Adrenal gland (tissue), 12 donors: ENCODE results near the gene SPSB4. TPM values are rescaled to one million over a fixed set of nuclear protein-coding genes. Genes with fewer than 3 reads are reported as not detected.

Source experiments
- DNase-seq, 7 donors: peaks; one replicate each; pipeline ENCODE4 v3.0.0-alpha.2; 2019 to 2020
- H3K27ac ChIP-seq, 5 donors: fragments of 200-600 bp; sonication (generic) in 4 of 5; 1 replicate in 3 of 5; 2 replicates in 2 of 5; pipeline versions ENCODE4 v1.5.1 to v1.8.0; 2016 to 2020; ENCODE audit warnings: mild to moderate bottlenecking in 1 of 5
- H3K27me3 ChIP-seq: fragments of 200-600 bp; 2 replicates; pipeline ENCODE4 v1.8.0; 2021
- H3K36me3 ChIP-seq, 2 donors: fragments of 200-600 bp; replicated peaks in 1 of 2; 1 replicate in 1 of 2; 2 replicates in 1 of 2; pipeline versions ENCODE4 v1.5.1 to v1.8.0; 2018 to 2022
- H3K4me1 ChIP-seq, 2 donors: fragments of 200-600 bp; replicated peaks in 1 of 2; 1 replicate in 1 of 2; 2 replicates in 1 of 2; pipeline versions ENCODE4 v1.5.1 to v1.8.0; 2018 to 2021
- H3K4me3 ChIP-seq, 4 donors: fragments of 200-600 bp; sonication (generic) in 3 of 4; one replicate each; pipeline ENCODE4 v1.5.1; 2016 to 2018
- H3K9me3 ChIP-seq, 3 donors: fragments of 200-600 bp; sonication (generic) in 1 of 3; replicated peaks in 1 of 3; 1 replicate in 2 of 3; 2 replicates in 1 of 3; pipeline versions ENCODE4 v1.5.1 to v1.8.0; 2016 to 2021
- POLR2A ChIP-seq, 2 donors: fragments of 450-650 bp; IDR thresholded peaks; one replicate each; pipeline ENCODE4 v1.6.1; 2017; ENCODE audit warnings: antibody characterized with exemption in 2 of 2, mild to moderate bottlenecking in 2 of 2, moderate library complexity in 1 of 2
- WGBS, 4 donors: extraction: QIAGEN DNeasy Blood & Tissue Kit in 2 of 4; methylation state at CpG; one replicate each; pipeline versions ENCODE4 v1.1.5 to v1.1.7; 2013 to 2017; 5-methylcytosine and 5-hydroxymethylcytosine counted together
- intact Hi-C, 2 donors: fragments of 100-400 bp; cut with DNase I; formaldehyde crosslinking; loops; one replicate each; pipeline versions ENCODE4 v1.14.1 to v1.15.0; 2022 to 2023
- polyA plus RNA-seq, 3 donors: library from polyadenylated mRNA; stranded (reverse); fragments of 200-250 nt in 2 of 3; fragments of 350-450 nt in 1 of 3; fragmentation: Illumina TruSeq in 1 of 3; extraction: RNeasy Lipid Tissue Mini Kit (QIAGEN cat#74804) in 1 of 3; gene quantifications; one replicate each; pipeline ENCODE4 v1.2.3, GENCODE V29; 2013 to 2014
- total RNA-seq, 9 donors: library from RNA; depleted of rRNA in 4 of 9; stranded (reverse); fragments of >200 nt in 4 of 9; fragments of 120-200 nt in 1 of 9; fragmentation: NEBNext Ultra II Directional in 1 of 9; extraction: Animal tissue kit (Norgen Biotek cat#: 25700) in 1 of 9; gene quantifications; one replicate each; pipeline versions ENCODE4 v1.1.0 to v1.2.4, GENCODE V29; 2013 to 2023
- TF ChIP-seq, protein P1 (sequence below), 6 experiments: fragments of 450-650 bp in 4 of 6; fragments of 200-600 bp in 2 of 6; sonication (generic) in 1 of 6; IDR thresholded peaks; 1 replicate in 5 of 6; 2 replicates in 1 of 6; pipeline versions ENCODE4 v1.5.1 to v1.8.0; 2016 to 2021; ENCODE audit warnings: antibody characterized with exemption in 6 of 6, mild to moderate bottlenecking in 2 of 6, moderate library complexity in 1 of 6
- donor health status: healthy with polysubstance abuse.
- donor health status: Bipolar disorder and iron deficiency.
- donor health status: DM: yes; HTN: yes; CAD: no.
- donor health status: DM: no; HTN: no; CAD: no.
- donor health status: DM: no; HTN: no; CAD: no.
- donor health status: DM: yes; HTN: yes; CAD: no.

SPSB4 gene
- total and polyA plus RNA-seq, 12 donors: 0.18 to 4.0 (median 1.1) TPM; not detected in 1

DNA sequence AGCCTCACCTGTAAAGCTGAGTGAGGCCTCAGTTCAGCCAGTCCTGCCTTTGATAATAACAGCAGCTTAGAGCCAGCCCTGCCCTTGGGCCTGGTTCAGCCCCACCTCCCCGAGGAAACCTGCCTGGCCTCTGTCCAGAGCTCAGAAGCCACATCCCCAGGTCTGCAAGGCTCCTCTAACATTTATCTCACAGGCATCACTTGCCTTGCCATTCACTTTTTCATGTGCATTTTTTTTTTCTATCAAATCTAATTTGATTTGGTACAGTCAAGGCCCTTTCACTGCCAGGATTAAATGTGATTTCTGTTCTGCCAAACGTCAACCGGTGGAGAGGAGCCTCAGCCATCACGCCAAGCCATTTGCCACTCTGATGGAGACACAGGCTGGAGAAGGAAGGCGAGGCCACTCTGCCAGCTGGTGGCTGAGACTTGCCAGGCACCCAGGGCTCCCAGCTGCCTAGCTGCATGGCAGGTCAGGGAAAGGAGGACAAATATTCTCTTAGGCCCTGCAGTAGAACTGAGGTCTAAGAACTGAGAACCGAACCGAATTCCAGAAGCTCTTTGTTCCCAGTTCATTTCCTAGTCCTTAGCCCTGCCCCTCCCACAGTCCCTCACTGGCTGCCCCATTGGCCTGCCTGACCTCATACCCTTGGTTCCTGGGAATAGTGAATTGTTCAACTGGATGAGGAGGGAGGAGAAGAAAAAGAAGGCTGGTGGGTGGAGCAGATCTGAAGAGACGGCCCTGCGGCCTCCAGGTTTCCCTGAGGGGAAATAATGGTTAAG lies 76.4 kb downstream of the SPSB4 start:
- no peak overlapping the region for H3K4me3 ChIP-seq
- peak in 1 of 7 donors; percentile 87 for DNase-seq
- intact Hi-C loops: no loop called here
- no peaks in the 10 kb centered on the region for H3K9me3 ChIP-seq
- TF ChIP-seq, protein P1, sequence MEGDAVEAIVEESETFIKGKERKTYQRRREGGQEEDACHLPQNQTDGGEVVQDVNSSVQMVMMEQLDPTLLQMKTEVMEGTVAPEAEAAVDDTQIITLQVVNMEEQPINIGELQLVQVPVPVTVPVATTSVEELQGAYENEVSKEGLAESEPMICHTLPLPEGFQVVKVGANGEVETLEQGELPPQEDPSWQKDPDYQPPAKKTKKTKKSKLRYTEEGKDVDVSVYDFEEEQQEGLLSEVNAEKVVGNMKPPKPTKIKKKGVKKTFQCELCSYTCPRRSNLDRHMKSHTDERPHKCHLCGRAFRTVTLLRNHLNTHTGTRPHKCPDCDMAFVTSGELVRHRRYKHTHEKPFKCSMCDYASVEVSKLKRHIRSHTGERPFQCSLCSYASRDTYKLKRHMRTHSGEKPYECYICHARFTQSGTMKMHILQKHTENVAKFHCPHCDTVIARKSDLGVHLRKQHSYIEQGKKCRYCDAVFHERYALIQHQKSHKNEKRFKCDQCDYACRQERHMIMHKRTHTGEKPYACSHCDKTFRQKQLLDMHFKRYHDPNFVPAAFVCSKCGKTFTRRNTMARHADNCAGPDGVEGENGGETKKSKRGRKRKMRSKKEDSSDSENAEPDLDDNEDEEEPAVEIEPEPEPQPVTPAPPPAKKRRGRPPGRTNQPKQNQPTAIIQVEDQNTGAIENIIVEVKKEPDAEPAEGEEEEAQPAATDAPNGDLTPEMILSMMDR (IDR thresholded peaks at IDR 0.05): peak in 1 of 6 experiments; percentile 12
- no peak for TF ChIP-seq POLR2A (IDR thresholded peaks at IDR 0.05)
- no peaks in the 10 kb centered on the region for H3K4me1 ChIP-seq
- H3K27me3 ChIP-seq: no peaks in the 10 kb centered on the region
- H3K27ac ChIP-seq: peak overlapping the region in 1 of 5 donors; percentile 44
- H3K36me3 ChIP-seq: no peaks in the 10 kb centered on the region
- WGBS, 4 donors: 75 to 85% (median 78%) methylated on average over 9 of the region's 9 CpGs

DNA sequence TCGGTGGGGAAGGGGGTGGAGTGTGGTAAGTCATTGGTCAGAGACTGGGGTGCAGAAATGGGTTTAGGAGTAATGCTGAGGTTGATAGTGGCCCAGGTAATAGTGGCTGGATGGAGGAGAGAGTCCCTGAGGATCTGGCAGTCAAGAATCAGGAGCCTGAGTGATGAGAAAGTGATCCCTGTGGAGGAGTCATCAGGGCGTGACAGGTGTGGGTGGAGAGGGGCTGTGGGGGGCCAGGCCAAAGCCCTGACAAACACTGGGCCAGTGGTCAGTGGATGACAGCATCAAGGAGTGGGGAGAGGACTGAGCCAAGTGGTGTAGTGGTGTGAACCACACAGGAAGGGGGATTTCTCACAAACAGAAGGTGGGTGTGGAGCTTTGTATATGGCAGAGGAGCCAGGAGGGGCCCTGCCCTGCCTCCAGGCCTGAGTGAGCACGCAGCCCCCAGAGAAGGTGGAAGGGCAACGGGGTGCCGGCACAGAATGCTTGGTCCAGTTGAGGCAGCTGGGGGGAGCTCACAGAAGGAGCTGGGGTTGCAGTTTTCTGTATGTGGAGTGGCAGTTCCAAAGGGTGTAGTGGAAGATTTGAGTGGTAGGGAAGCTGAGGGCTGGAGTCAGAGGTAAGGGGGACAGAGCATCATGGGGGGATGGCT lies 77.1 kb downstream of the SPSB4 start:
- no peaks in the 10 kb centered on the region for H3K27me3 ChIP-seq
- 88 to 93% (median 91%) methylated on average over 5 of the region's 5 CpGs for WGBS, 4 donors
- no peaks in the 10 kb centered on the region for H3K9me3 ChIP-seq
- TF ChIP-seq, protein P1 (IDR thresholded peaks at IDR 0.05): no peak
- no peak for TF ChIP-seq POLR2A (IDR thresholded peaks at IDR 0.05)
- peak overlapping the region in 1 of 5 donors; percentile 44 for H3K27ac ChIP-seq
- H3K4me3 ChIP-seq: no peak overlapping the region
- intact Hi-C loops: no loop called here
- no peaks in the 10 kb centered on the region for H3K36me3 ChIP-seq
- H3K4me1 ChIP-seq: no peaks in the 10 kb centered on the region
- no peak for DNase-seq

DNA sequence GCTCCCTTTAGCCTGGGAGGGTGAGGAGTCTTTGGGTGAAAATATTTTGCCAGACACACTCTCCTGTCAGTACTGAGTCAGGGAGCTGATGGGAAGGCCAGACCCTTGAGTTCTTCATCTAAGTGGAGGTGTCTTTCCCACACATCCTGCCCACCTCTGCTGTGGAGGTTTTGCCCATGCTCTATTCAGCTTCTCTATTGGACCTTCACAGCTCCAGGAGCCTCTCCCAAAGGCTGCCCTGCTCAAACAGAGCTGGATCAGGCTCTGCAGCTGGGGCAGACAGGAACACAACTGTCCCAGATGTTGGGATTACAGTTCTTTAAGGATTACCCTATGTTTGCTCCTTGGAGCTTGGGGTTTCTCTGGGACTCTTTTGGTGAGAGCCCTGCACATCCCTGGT lies 77.9 kb downstream of the SPSB4 start:
- Histone ChIP-seq H3K4me3 (no peak overlapping the region), H3K36me3 (no peaks in the 10 kb centered on the region), H3K4me1 (no peaks in the 10 kb centered on the region), H3K27ac (no peak overlapping the region), H3K9me3 (no peaks in the 10 kb centered on the region), H3K27me3 (no peaks in the 10 kb centered on the region)
- TF ChIP-seq, protein P1 (IDR thresholded peaks at IDR 0.05): no peak
- TF ChIP-seq POLR2A (IDR thresholded peaks at IDR 0.05): no peak
- no peak for DNase-seq
- intact Hi-C loops: no loop called here

DNA sequence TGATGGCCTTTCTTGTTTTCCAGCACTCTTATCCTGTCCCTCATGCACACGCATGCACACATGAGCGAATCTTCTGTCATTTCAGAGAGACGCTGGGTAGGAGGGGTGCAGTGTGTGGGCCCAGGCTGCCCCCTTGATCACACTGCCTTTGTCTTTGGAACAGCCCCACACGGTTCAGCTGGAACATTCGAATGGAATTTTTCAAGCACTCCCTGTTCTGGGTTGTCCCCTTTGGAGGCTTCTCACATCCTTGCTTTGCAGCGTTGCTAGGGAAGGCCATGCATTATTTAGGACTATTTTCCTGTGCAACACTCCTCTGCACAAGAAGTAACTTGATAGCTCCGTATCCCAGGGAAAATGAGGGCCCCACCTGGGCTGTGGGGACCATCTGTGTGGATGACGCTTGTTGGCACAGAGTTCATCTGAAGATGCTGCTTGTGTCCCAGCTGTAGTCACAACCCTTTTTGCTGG lies 78.4 kb downstream of the SPSB4 start:
- intact Hi-C loops: no loop called here
- no peak overlapping the region for H3K4me3 ChIP-seq
- H3K27ac ChIP-seq: no peak overlapping the region
- no peaks in the 10 kb centered on the region for H3K9me3 ChIP-seq
- TF ChIP-seq, protein P1 (IDR thresholded peaks at IDR 0.05): no peak
- no peak for TF ChIP-seq POLR2A (IDR thresholded peaks at IDR 0.05)
- H3K4me1 ChIP-seq: no peaks in the 10 kb centered on the region
- no peak for DNase-seq
- WGBS, 4 donors: 72 to 76% (median 75%) methylated on average over 8 of the region's 8 CpGs
- no peaks in the 10 kb centered on the region for H3K36me3 ChIP-seq
- no peaks in the 10 kb centered on the region for H3K27me3 ChIP-seq
